Hepatocyte (in vitro differentiated cells): ENCODE data around the gene SNPH. TPM values are rescaled to one million over a fixed set of nuclear protein-coding genes. Genes with fewer than 3 reads are reported as not detected.

Source experiments
- DNase-seq: peaks from one replicate; pipeline ENCODE4 v3.0.0-alpha.2; 2016; ENCODE audit warnings: low spot score
- H2AFZ ChIP-seq: fragments of 200-600 bp; sonication (generic); 2 replicates; pipeline ENCODE4 v1.6.0; 2016; ENCODE audit warnings: antibody characterized with exemption, mild to moderate bottlenecking
- H3K27ac ChIP-seq: fragments of 200-600 bp; sonication (generic); 2 replicates; pipeline ENCODE4 v1.5.1; 2016; ENCODE audit warnings: mild to moderate bottlenecking
- H3K27me3 ChIP-seq: fragments of 200-600 bp; sonication (generic); 2 replicates; pipeline ENCODE4 v1.6.1; 2016
- H3K36me3 ChIP-seq: fragments of 200-600 bp; sonication (generic); replicated peaks from 2 replicates; pipeline ENCODE4 v1.5.1; 2016; ENCODE audit warnings: low read depth; ENCODE audit not compliant: insufficient read depth
- H3K4me1 ChIP-seq: fragments of 200-600 bp; sonication (generic); 2 replicates; pipeline ENCODE4 v1.5.1; 2016; ENCODE audit warnings: mild to moderate bottlenecking, moderate library complexity; ENCODE audit not compliant: insufficient read depth
- H3K4me2 ChIP-seq: fragments of 200-600 bp; sonication (generic); 2 replicates; pipeline ENCODE4 v1.6.0; 2016
- H3K4me3 ChIP-seq: fragments of 200-600 bp; sonication (generic); 2 replicates; pipeline ENCODE4 v1.5.1; 2016; ENCODE audit warnings: mild to moderate bottlenecking
- H3K79me2 ChIP-seq: fragments of 200-600 bp; sonication (generic); 2 replicates; pipeline ENCODE4 v1.6.0; 2017; ENCODE audit warnings: mild to moderate bottlenecking
- H3K9me2 ChIP-seq: fragments of 200-600 bp; sonication (generic); replicated peaks from 2 replicates; pipeline ENCODE4 v1.6.0; 2017; ENCODE audit warnings: mild to moderate bottlenecking; ENCODE audit not compliant: insufficient read depth
- H3K9me3 ChIP-seq: fragments of 200-600 bp; sonication (generic); 2 replicates; pipeline ENCODE4 v1.5.1; 2016; ENCODE audit warnings: low read depth, mild to moderate bottlenecking
- H4K20me1 ChIP-seq: fragments of 200-600 bp; sonication (generic); 2 replicates; pipeline ENCODE4 v1.6.0; 2016; ENCODE audit warnings: mild to moderate bottlenecking; ENCODE audit not compliant: insufficient read depth, poor library complexity, severe bottlenecking
- EZH2 ChIP-seq: fragments of 200-600 bp; sonication (generic); IDR thresholded peaks from 2 replicates; pipeline ENCODE4 v1.6.1; 2016; ENCODE audit warnings: antibody characterized with exemption, mild to moderate bottlenecking, borderline replicate concordance
- EZH2phosphoT487 ChIP-seq: fragments of 200-600 bp; sonication (generic); IDR thresholded peaks from one replicate; pipeline ENCODE4 v1.6.1; 2018; ENCODE audit warnings: antibody characterized with exemption, mild to moderate bottlenecking, low read depth, moderate library complexity; ENCODE audit not compliant: unreplicated experiment, severe bottlenecking
- WGBS: methylation state at CpG from one replicate; pipeline ENCODE4 v1.1.6; 2016; ENCODE audit warnings: low lambda C conversion rate; ENCODE audit errors: missing lambda C conversion rate; 5-methylcytosine and 5-hydroxymethylcytosine counted together
- polyA plus RNA-seq: library from polyadenylated mRNA; unstranded; fragments of >200 nt; fragmentation: Nextera tagmentation; extraction: Ambion mirVana; gene quantifications from 2 replicates; pipeline ENCODE4 v1.2.1, GENCODE V29; 2016
- total RNA-seq: library from RNA; depleted of rRNA; stranded (reverse); fragments of >200 nt; gene quantifications from 2 replicates; pipeline ENCODE4 v1.2.3, GENCODE V29; 2014
- TF ChIP-seq, protein P1 (sequence below): fragments of 200-600 bp; sonication (generic); IDR thresholded peaks from 2 replicates; pipeline ENCODE4 v1.5.1; 2016; ENCODE audit warnings: antibody characterized with exemption, mild to moderate bottlenecking; ENCODE audit not compliant: poor library complexity

The SNPH gene
- total and polyA plus RNA-seq, 2 experiments from 2014 or later = 2.3 to 3.7 TPM

DNA sequence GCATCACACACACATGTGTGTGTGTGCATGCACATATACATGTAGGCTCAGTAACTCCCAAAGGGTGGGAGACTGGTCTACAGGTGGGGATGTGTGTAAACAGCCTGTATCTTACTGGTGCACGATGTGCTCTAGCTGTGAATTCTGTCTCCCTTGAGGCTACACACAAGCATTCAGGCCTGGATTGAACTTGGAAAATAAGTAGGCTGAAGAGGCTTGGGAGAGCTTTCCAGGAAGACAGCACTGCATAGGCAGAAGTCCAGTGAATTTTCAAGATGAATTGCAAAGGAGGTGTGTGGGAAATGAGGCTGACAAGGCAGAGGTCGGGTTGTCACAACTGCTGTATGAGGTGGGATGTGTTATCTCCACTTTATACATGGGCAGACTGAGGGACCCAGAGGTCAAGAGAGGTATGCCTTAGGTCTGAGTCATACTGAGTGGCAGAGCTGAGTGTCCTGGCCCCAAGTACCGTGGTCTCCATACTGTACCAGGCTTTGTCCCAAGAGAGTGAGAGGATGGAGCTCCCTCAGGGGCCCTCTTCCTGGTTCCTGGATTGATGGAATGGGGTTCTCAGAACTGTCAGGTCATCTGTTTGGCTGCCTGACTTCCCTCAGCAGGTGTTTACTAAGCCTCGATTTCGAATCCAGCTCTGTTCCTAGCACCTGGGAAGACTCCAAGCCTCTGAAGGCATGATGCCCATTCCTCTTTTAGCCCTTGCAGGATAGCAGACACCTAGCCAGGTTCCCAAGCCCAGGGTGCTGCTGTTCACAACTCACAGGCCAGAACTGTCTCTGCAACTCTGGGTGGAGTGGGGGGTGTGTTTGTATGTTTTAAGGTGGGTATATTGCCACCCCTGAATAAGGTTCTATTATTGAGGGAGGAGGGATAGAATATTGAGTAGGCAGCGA lies 14.4 kb downstream of the SNPH start:
- Histone ChIP-seq H3K27ac (no peak overlapping the region), H3K36me3 (no peaks in the 10 kb centered on the region), H3K27me3 (no peaks in the 10 kb centered on the region), H3K9me3 (no peaks in the 10 kb centered on the region), H3K79me2 (no peaks in the 10 kb centered on the region), H2AFZ (no peak overlapping the region), H3K9me2 (no peaks in the 10 kb centered on the region), H3K4me1 (no peaks in the 10 kb centered on the region), H3K4me3 (no peak overlapping the region), H3K4me2 (no peak overlapping the region), H4K20me1 (no peaks in the 10 kb centered on the region)
- no peak for DNase-seq
- WGBS = 84% methylated on average over 6 of the region's 6 CpGs
- TF ChIP-seq EZH2 (no peak), EZH2phosphoT487 (no peak)
- TF ChIP-seq, protein P1, sequence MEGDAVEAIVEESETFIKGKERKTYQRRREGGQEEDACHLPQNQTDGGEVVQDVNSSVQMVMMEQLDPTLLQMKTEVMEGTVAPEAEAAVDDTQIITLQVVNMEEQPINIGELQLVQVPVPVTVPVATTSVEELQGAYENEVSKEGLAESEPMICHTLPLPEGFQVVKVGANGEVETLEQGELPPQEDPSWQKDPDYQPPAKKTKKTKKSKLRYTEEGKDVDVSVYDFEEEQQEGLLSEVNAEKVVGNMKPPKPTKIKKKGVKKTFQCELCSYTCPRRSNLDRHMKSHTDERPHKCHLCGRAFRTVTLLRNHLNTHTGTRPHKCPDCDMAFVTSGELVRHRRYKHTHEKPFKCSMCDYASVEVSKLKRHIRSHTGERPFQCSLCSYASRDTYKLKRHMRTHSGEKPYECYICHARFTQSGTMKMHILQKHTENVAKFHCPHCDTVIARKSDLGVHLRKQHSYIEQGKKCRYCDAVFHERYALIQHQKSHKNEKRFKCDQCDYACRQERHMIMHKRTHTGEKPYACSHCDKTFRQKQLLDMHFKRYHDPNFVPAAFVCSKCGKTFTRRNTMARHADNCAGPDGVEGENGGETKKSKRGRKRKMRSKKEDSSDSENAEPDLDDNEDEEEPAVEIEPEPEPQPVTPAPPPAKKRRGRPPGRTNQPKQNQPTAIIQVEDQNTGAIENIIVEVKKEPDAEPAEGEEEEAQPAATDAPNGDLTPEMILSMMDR = no peak

DNA sequence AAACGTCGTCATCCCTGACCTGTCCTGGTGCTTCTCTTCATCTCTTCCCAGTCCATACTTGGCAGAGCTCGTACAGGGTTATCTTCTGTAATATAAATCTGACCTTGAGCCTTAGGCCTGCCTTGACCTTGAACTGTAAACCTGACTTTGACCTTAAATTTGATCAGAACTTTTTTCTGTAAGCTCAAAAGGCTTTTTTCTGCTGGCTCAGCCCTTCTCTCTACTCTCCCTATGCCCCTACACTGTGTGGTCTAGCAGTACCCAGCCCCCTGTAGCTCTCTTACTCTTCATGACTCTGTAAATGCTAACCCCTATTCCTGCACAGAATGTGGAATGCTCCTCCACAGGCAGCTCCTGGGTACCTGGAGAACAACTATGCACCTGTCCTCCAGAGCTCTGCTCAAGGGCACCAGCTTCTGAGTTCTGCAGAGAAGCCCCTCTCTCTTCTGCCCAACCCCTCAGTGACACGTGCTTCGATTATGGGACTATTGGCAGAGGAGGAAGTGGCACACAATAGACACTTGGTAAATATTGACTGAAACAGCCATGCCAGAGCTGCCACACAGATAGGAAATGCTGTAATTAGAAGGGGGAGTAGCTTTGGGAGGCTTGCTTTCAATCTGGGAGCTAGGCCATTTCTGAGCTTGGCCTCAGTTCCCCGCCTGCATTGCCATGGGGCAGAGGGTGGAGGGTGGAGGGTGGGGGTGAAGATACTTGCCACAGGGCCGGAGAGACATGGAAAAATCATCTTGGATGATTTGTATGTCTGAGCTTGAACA lies 15.4 kb downstream of the SNPH start:
- Histone ChIP-seq H3K27me3 (no peaks in the 10 kb centered on the region), H4K20me1 (no peaks in the 10 kb centered on the region), H3K4me2 (no peak overlapping the region), H3K9me3 (no peaks in the 10 kb centered on the region), H3K36me3 (no peaks in the 10 kb centered on the region), H2AFZ (no peak overlapping the region), H3K9me2 (no peaks in the 10 kb centered on the region), H3K4me3 (no peak overlapping the region), H3K27ac (no peak overlapping the region), H3K79me2 (no peaks in the 10 kb centered on the region), H3K4me1 (no peaks in the 10 kb centered on the region)
- DNase-seq = no peak
- TF ChIP-seq EZH2phosphoT487 (no peak), EZH2 (no peak)
- TF ChIP-seq, protein P1 = no peak
- 87% methylated on average over 7 of the region's 7 CpGs for WGBS

DNA sequence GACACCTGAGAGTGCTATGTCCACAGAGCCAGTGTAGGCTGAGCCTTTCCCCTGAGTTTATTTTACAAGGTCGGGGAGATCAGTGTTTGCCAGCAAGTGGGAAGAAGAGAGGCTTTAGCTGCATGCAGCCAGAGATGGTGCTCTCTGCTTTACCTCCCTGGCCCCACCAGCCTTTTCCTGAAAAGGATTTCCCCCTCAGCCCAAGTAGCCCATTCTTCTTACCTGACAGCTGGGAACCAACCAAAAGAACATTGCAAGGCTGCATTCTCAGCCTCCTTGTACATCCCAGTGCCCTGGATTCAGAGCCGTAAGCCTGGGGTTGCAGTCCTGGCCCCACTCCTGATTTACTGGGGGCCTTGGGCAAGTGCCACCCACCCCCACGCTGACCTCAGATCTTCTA lies 16.9 kb downstream of the SNPH start:
- no peak overlapping the region for H3K27ac ChIP-seq
- H3K27me3 ChIP-seq = no peaks in the 10 kb centered on the region
- H3K4me3 ChIP-seq = no peak overlapping the region
- no peaks in the 10 kb centered on the region for H3K4me1 ChIP-seq
- no peak overlapping the region for H3K4me2 ChIP-seq
- no peak overlapping the region for H2AFZ ChIP-seq
- H3K9me3 ChIP-seq = no peaks in the 10 kb centered on the region
- no peaks in the 10 kb centered on the region for H3K36me3 ChIP-seq
- H3K9me2 ChIP-seq = no peaks in the 10 kb centered on the region
- H3K79me2 ChIP-seq = no peaks in the 10 kb centered on the region
- H4K20me1 ChIP-seq = no peaks in the 10 kb centered on the region
- 61% methylated on average over 3 of the region's 3 CpGs for WGBS
- TF ChIP-seq EZH2phosphoT487 (no peak), EZH2 (no peak)
- TF ChIP-seq, protein P1 = no peak
- DNase-seq = no peak
